Breast epithelium (tissue), 4 donors: ENCODE measurements around the gene MPRIP. TPM values are rescaled to one million over a fixed set of nuclear protein-coding genes. Genes with fewer than 3 reads are reported as not detected.
"Not testable (repeated sequence)": the region's sequence is repeated elsewhere in the genome, so short reads cannot be mapped to it uniquely, and the experiment has no call there.

ENCODE experiments used
- DNase-seq, 2 donors: peaks; one replicate each; pipeline ENCODE4 v3.0.0-alpha.2; 2019; ENCODE audit warnings: low spot score in 2 of 2
- H3K27ac ChIP-seq, 2 donors: fragments of 200-600 bp; sonication (generic) in 1 of 2; one replicate each; pipeline ENCODE4 v1.5.1; 2016 to 2019; ENCODE audit warnings: mild to moderate bottlenecking in 1 of 2
- H3K27me3 ChIP-seq, 2 donors: fragments of 200-600 bp; sonication (generic) in 1 of 2; one replicate each; pipeline versions ENCODE4 v1.5.1 to v1.6.0; 2017 to 2019; ENCODE audit warnings: control low read depth in 1 of 2, mild to moderate bottlenecking in 1 of 2
- H3K36me3 ChIP-seq: fragments of 200-600 bp; one replicate; pipeline ENCODE4 v1.5.1; 2019
- H3K4me1 ChIP-seq, 2 donors: fragments of 200-600 bp; sonication (generic); one replicate each; pipeline ENCODE4 v1.5.1; 2016 to 2019; ENCODE audit warnings: control low read depth in 1 of 2
- H3K4me3 ChIP-seq, 3 donors: fragments of 200-600 bp; sonication (generic); 1 replicate in 2 of 3; 2 replicates in 1 of 3; pipeline ENCODE4 v1.5.1; 2016 to 2019; ENCODE audit warnings: mild to moderate bottlenecking in 3 of 3, moderate library complexity in 2 of 3
- H3K9me3 ChIP-seq, 2 donors: fragments of 200-600 bp; sonication (generic) in 1 of 2; one replicate each; pipeline ENCODE4 v1.5.1; 2016 to 2019; ENCODE audit warnings: control low read depth in 1 of 2
- POLR2A ChIP-seq: fragments of 450-650 bp; IDR thresholded peaks from one replicate; pipeline ENCODE4 v1.6.1; 2016; ENCODE audit warnings: antibody characterized with exemption, mild to moderate bottlenecking, moderate library complexity
- POLR2AphosphoS5 ChIP-seq, 3 donors: sonication (generic); formaldehyde crosslinking; IDR thresholded peaks; one replicate each; pipeline ENCODE4 v1.6.1; 2017; ENCODE audit warnings: antibody characterized with exemption in 3 of 3
- intact Hi-C: fragments of 100-400 bp; cut with DNase I; formaldehyde crosslinking; loops from one replicate; pipeline ENCODE4 v1.15.1; 2023; ENCODE audit warnings: low total_unique reads
- total RNA-seq, 3 donors: library from RNA; depleted of rRNA; stranded (reverse); fragments of >200 nt; gene quantifications; one replicate each; pipeline ENCODE4 v1.1.0, GENCODE V29; 2016
- TF ChIP-seq, protein P1 (sequence below), 3 donors: fragments of 450-650 bp; IDR thresholded peaks; one replicate each; pipeline ENCODE4 v1.5.1; 2016 to 2017; ENCODE audit warnings: antibody characterized with exemption in 3 of 3, mild to moderate bottlenecking in 3 of 3, moderate library complexity in 3 of 3

Gene MPRIP
- total RNA-seq, 3 donors from 2014 or later, result 93.1 to 136 (median 124) TPM

DNA sequence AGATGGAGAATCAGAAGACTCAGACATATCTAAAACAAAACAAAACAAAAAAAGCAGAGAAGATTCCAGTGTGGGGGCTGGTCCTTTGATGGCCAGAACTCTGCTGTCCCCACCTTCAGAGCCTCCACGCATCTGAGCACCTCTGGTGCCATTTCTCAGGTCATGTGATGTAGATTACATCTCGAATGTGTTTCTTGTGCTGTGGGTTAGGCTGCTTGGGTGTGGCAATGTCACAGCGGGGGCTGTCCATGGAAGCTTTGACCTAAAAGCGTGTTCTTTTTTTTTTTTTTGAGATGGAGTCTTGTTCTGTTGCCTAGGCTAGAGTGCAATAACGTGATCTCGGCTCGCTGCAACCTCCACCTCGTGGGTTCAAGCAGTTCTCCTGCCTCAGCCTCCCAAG, 112.7 kb downstream of the MPRIP start:
- Histone ChIP-seq H3K36me3 (no peaks in the 10 kb centered on the region), H3K4me1 (no peaks in the 10 kb centered on the region), H3K27ac (no peak overlapping the region), H3K9me3 (no peaks in the 10 kb centered on the region), H3K27me3 (no peaks in the 10 kb centered on the region), H3K4me3 (no peak overlapping the region)
- intact Hi-C loops, result loop anchor here (5.0 kb wide), 1 partner anchor 52 kb away; the partner anchor contains the start of gene PLD6
- no peak for DNase-seq
- no peak for TF ChIP-seq POLR2A
- TF ChIP-seq, protein P1, sequence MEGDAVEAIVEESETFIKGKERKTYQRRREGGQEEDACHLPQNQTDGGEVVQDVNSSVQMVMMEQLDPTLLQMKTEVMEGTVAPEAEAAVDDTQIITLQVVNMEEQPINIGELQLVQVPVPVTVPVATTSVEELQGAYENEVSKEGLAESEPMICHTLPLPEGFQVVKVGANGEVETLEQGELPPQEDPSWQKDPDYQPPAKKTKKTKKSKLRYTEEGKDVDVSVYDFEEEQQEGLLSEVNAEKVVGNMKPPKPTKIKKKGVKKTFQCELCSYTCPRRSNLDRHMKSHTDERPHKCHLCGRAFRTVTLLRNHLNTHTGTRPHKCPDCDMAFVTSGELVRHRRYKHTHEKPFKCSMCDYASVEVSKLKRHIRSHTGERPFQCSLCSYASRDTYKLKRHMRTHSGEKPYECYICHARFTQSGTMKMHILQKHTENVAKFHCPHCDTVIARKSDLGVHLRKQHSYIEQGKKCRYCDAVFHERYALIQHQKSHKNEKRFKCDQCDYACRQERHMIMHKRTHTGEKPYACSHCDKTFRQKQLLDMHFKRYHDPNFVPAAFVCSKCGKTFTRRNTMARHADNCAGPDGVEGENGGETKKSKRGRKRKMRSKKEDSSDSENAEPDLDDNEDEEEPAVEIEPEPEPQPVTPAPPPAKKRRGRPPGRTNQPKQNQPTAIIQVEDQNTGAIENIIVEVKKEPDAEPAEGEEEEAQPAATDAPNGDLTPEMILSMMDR (IDR thresholded peaks at IDR 0.05), result no peak
- no peak for TF ChIP-seq POLR2AphosphoS5 (IDR thresholded peaks at IDR 0.05)

DNA sequence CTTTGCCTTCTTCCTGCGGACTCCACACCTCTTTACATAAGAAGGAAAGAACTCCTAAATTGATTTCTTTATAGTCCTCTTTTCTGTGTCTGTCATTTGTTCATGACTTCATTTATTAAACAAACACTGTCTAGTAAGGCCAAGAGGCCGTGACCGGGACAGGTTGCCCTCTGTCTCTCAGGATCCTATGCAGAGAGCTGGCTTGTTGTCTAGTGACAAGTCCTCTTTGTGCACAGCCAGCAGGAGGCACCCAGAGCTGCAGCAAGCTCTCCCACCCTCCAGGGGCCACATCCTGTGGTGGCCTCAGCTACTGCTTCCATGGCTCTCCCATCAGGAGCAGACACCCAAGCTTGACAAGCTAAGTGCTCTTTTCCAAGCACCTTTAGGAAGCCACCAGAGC, 113.3 kb downstream of the MPRIP start:
- DNase-seq, result no peak
- Histone ChIP-seq H3K27ac (no peak overlapping the region), H3K4me3 (no peak overlapping the region), H3K27me3 (no peaks in the 10 kb centered on the region), H3K36me3 (no peaks in the 10 kb centered on the region), H3K4me1 (no peaks in the 10 kb centered on the region), H3K9me3 (no peaks in the 10 kb centered on the region)
- TF ChIP-seq, protein P1 (IDR thresholded peaks at IDR 0.05), result no peak
- TF ChIP-seq POLR2A (no peak), POLR2AphosphoS5 (IDR thresholded peaks at IDR 0.05) (no peak)
- intact Hi-C loops, result no loop called here

DNA sequence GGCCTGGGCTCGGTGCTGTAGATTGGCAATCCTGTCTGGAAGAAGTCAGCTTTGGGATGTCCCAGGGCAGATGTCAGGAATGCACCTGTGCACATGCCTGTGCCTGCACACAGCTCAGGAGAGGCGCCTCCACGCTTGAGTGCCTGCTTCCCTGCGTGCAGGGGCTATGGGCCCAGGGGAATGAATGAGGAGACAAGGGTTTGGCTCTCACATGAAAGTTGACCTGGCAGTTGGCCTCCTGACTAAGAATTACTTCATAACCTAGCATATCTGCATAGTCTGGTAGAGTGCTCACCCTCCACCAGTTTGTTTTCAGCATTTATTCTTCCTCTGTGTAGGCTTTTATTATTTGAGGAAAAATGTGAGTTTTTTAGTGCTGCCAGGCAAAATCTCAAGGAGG, 113.8 kb downstream of the MPRIP start:
- H3K4me3 ChIP-seq, result no peak overlapping the region
- no peaks in the 10 kb centered on the region for H3K9me3 ChIP-seq
- no peak overlapping the region for H3K27ac ChIP-seq
- TF ChIP-seq POLR2A (no peak), POLR2AphosphoS5 (IDR thresholded peaks at IDR 0.05) (no peak)
- TF ChIP-seq, protein P1 (IDR thresholded peaks at IDR 0.05), result no peak
- DNase-seq, result peak in 1 of 2 donors; percentile 46
- H3K36me3 ChIP-seq, result no peaks in the 10 kb centered on the region
- H3K27me3 ChIP-seq, result no peaks in the 10 kb centered on the region
- no peaks in the 10 kb centered on the region for H3K4me1 ChIP-seq
- intact Hi-C loops, result no loop called here

DNA sequence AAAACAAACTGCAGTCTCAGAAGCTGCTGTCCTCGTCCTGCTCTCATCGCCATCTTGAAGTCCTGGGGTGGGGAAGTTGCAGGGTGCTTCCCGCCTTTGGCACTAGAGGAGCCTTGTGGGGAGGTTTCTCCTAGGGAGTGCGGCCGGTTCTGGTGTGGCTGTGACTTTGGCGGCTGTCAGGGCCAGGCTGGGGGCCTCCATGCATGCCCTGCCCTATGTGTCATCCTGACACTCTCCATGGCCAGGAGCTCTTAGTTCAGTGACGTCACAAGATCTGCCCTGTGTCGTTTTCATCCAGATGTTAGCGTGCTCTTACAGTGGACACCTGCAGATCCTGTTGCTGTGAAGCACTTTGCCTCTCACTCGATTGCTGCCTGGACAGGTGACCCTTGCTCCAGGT, 114.3 kb downstream of the MPRIP start:
- Histone ChIP-seq H3K36me3 (no peaks in the 10 kb centered on the region), H3K27me3 (no peaks in the 10 kb centered on the region)
- TF ChIP-seq, protein P1 (IDR thresholded peaks at IDR 0.05), result no peak
- TF ChIP-seq POLR2AphosphoS5 (IDR thresholded peaks at IDR 0.05), result no peak
- no peak for TF ChIP-seq POLR2A

DNA sequence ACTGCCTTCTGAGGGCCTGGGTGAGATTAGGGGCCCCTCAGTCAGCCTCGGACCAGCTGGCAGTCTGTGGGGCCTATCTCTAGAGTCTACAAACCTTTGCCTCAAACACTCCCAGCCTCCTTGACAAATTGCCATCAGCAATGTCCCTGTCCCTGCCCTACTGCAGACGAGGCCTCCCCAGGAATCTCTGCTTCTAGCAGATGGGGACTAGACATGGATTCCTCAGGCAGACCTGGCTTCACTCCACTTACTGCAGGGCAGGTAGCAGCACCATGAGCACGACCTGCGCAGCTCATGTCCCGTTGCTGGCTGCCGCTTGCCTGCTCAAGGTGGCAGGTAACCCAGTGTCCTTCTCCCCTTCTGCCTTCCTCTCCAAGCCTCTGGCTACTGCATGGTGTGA, 114.8 kb downstream of the MPRIP start:
- no peak for DNase-seq
- Histone ChIP-seq H3K4me1 (no peaks in the 10 kb centered on the region), H3K27me3 (no peaks in the 10 kb centered on the region), H3K9me3 (no peaks in the 10 kb centered on the region), H3K27ac (no peak overlapping the region), H3K4me3 (no peak overlapping the region), H3K36me3 (no peaks in the 10 kb centered on the region)
- intact Hi-C loops, result no loop called here
- TF ChIP-seq, protein P1 (IDR thresholded peaks at IDR 0.05), result no peak
- TF ChIP-seq POLR2AphosphoS5 (IDR thresholded peaks at IDR 0.05) (no peak), POLR2A (no peak)

More for the DNA sequence above, 114.3 kb downstream of the MPRIP start:
- no peak overlapping the region for H3K4me3 ChIP-seq
- no peaks in the 10 kb centered on the region for H3K9me3 ChIP-seq
- H3K27ac ChIP-seq, result no peak overlapping the region
- intact Hi-C loops, result no loop called here
- no peaks in the 10 kb centered on the region for H3K4me1 ChIP-seq
- DNase-seq, result no peak

DNA sequence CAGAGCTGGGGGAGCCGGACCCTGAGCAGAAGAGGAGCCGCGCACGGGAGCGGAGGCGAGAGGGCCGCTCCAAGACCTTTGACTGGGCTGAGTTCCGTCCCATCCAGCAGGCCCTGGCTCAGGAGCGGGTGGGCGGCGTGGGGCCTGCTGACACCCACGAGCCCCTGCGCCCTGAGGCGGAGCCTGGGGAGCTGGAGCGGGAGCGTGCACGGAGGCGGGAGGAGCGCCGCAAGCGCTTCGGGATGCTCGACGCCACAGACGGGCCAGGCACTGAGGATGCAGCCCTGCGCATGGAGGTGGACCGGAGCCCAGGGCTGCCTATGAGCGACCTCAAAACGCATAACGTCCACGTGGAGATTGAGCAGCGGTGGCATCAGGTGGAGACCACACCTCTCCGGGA, 116.2 kb downstream of the MPRIP start:
- H3K27ac ChIP-seq, H3K9me3 ChIP-seq, H3K4me1 ChIP-seq, H3K4me3 ChIP-seq, intact Hi-C loops, H3K36me3 ChIP-seq, DNase-seq, H3K27me3 ChIP-seq: not testable (repeated sequence)
